Measurements from ENCODE around the gene HK2.

Gene HK2

GRCh38 chr2:74878551-74878950, 44.6 kb downstream of the HK2 start:
- no peak for TF ChIP-seq EZH2phosphoT487 (IDR thresholded peaks at IDR 0.05; ENCODE audit: borderline replicate concordance)
- TF ChIP-seq CTCF (conservative IDR thresholded peaks at IDR 0.05; ENCODE audit: low read length) = no peak
- Histone ChIP-seq H3K9ac (ENCODE audit: low read depth, low read length, poor library complexity, severe bottlenecking) (no peak overlapping the region), H2AFZ (ENCODE audit: low read length) (no peak overlapping the region), H3K9me2 (replicated peaks; ENCODE audit: low read depth, low read length) (no peaks in the 10 kb centered on the region), H3K4me1 (ENCODE audit: insufficient read depth, low read length, poor library complexity, severe bottlenecking) (no peaks in the 10 kb centered on the region), H4K20me1 (ENCODE audit: insufficient read depth, low read length, poor library complexity, severe bottlenecking) (no peaks in the 10 kb centered on the region), H3K4me2 (ENCODE audit: low read depth, low read length, poor library complexity, severe bottlenecking) (no peak overlapping the region), H3K36me3 (ENCODE audit: insufficient read depth, low read length) (peaks cover 98% of the 10 kb centered on the region), H3K79me2 (ENCODE audit: insufficient read depth, low read length) (no peaks in the 10 kb centered on the region), H3F3A (ENCODE audit: low read depth) (no peaks in the 10 kb centered on the region), H3K9me3 (ENCODE audit: insufficient read depth, low read depth, low read length) (no peaks in the 10 kb centered on the region), H3K4me3 (ENCODE audit: low read length, poor library complexity, severe bottlenecking) (no peak overlapping the region), H3K27me3 (ENCODE audit: insufficient read depth, low read length, poor library complexity, severe bottlenecking) (no peaks in the 10 kb centered on the region)

DNA sequence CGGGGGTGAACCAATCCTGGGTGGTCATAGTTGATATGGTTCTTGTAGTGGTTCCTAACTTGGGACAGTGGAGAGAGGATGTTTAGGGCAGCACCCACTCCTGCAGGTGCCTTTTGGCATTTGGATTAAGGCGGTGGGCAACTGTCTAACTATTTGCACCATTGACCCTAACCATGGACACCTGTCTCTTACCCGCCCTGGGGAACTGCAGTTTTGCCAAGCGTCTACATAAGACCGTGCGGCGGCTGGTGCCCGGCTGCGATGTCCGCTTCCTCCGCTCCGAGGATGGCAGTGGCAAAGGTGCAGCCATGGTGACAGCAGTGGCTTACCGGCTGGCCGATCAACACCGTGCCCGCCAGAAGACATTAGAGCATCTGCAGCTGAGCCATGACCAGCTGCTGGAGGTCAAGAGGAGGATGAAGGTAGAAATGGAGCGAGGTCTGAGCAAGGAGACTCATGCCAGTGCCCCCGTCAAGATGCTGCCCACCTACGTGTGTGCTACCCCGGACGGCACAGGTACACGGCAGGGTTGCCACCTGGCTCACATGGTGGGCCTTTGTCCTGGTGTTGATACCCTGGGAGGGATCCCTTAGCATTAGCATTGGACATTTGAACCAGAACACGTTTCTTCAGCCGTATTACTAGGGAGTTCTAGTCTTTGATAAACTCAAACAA, 46.3 kb downstream of the HK2 start:
- Histone ChIP-seq H3K4me3 (ENCODE audit: low read length, poor library complexity, severe bottlenecking) (no peak overlapping the region), H3K27me3 (ENCODE audit: insufficient read depth, low read length, poor library complexity, severe bottlenecking) (no peaks in the 10 kb centered on the region), H3K9me2 (replicated peaks; ENCODE audit: low read depth, low read length) (no peaks in the 10 kb centered on the region), H3K36me3 (ENCODE audit: insufficient read depth, low read length) (peaks cover 98% of the 10 kb centered on the region), H2AFZ (ENCODE audit: low read length) (no peak overlapping the region), H4K20me1 (ENCODE audit: insufficient read depth, low read length, poor library complexity, severe bottlenecking) (no peaks in the 10 kb centered on the region), H3K9ac (ENCODE audit: low read depth, low read length, poor library complexity, severe bottlenecking) (no peak overlapping the region), H3K4me1 (ENCODE audit: insufficient read depth, low read length, poor library complexity, severe bottlenecking) (peaks cover 3% of the 10 kb centered on the region), H3K4me2 (ENCODE audit: low read depth, low read length, poor library complexity, severe bottlenecking) (no peak overlapping the region), H3K79me2 (ENCODE audit: insufficient read depth, low read length) (no peaks in the 10 kb centered on the region), H3F3A (ENCODE audit: low read depth) (no peaks in the 10 kb centered on the region), H3K9me3 (ENCODE audit: insufficient read depth, low read depth, low read length) (no peaks in the 10 kb centered on the region)
- TF ChIP-seq CTCF (conservative IDR thresholded peaks at IDR 0.05; ENCODE audit: low read length) (no peak), EZH2phosphoT487 (IDR thresholded peaks at IDR 0.05; ENCODE audit: borderline replicate concordance) (no peak)

DNA sequence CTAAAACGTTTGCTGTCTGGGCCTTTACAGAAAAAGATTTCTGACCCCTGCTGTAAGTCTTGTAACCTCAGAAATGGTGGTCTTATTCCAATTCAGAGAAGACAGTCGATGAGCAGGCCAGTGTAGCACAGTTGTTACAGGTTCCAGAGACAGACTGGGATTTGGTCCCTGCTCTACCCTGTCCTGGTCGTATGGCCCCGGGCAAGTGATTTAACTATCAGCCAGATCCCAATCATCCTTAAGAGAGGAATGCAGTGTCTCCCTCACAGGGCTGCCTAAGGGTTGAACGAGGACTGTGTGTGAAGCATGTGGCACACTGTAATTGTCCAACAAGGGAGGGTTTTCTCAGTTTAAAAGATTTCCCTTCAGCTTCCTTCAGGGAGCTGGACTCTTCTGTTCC, 47.2 kb downstream of the HK2 start:
- H3K27me3 ChIP-seq (ENCODE audit: insufficient read depth, low read length, poor library complexity, severe bottlenecking) = no peaks in the 10 kb centered on the region
- H3F3A ChIP-seq (ENCODE audit: low read depth) = no peaks in the 10 kb centered on the region
- no peak for TF ChIP-seq CTCF (conservative IDR thresholded peaks at IDR 0.05; ENCODE audit: low read length)
- TF ChIP-seq EZH2phosphoT487 (IDR thresholded peaks at IDR 0.05; ENCODE audit: borderline replicate concordance) = no peak
- H3K9me3 ChIP-seq (ENCODE audit: insufficient read depth, low read depth, low read length) = no peaks in the 10 kb centered on the region
- H3K4me1 ChIP-seq (ENCODE audit: insufficient read depth, low read length, poor library complexity, severe bottlenecking) = peaks cover 7% of the 10 kb centered on the region
- no peaks in the 10 kb centered on the region for H3K79me2 ChIP-seq (ENCODE audit: insufficient read depth, low read length)
- no peak overlapping the region for H2AFZ ChIP-seq (ENCODE audit: low read length)
- no peaks in the 10 kb centered on the region for H4K20me1 ChIP-seq (ENCODE audit: insufficient read depth, low read length, poor library complexity, severe bottlenecking)
- H3K9me2 ChIP-seq (replicated peaks; ENCODE audit: low read depth, low read length) = no peaks in the 10 kb centered on the region
- H3K4me3 ChIP-seq (ENCODE audit: low read length, poor library complexity, severe bottlenecking) = no peak overlapping the region
- H3K4me2 ChIP-seq (ENCODE audit: low read depth, low read length, poor library complexity, severe bottlenecking) = no peak overlapping the region
- H3K36me3 ChIP-seq (ENCODE audit: insufficient read depth, low read length) = peaks cover 99% of the 10 kb centered on the region
- no peak overlapping the region for H3K9ac ChIP-seq (ENCODE audit: low read depth, low read length, poor library complexity, severe bottlenecking)

Measured in Loucy (cell line).